ENCODE data around the gene CD248.
"Not testable (repeated sequence)": the region's sequence is repeated elsewhere in the genome, so short reads cannot be mapped to it uniquely, and the experiment has no call there.

Gene CD248

DNA sequence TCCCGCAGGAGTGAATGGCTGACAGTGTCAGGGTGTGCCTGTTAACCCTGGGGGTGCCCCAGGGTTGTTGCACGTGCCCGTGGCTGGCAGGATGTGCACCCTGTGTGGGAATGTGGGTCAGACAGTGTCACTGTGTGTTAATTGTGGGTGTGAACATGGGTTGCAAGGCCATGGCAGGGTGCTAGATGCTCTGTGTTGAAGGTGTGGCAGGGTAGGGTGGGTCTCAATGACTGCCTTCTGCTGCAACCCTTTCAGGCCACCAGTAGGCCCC lies 11.1 kb upstream of the CD248 start:
- DNase-seq: no peak

DNA sequence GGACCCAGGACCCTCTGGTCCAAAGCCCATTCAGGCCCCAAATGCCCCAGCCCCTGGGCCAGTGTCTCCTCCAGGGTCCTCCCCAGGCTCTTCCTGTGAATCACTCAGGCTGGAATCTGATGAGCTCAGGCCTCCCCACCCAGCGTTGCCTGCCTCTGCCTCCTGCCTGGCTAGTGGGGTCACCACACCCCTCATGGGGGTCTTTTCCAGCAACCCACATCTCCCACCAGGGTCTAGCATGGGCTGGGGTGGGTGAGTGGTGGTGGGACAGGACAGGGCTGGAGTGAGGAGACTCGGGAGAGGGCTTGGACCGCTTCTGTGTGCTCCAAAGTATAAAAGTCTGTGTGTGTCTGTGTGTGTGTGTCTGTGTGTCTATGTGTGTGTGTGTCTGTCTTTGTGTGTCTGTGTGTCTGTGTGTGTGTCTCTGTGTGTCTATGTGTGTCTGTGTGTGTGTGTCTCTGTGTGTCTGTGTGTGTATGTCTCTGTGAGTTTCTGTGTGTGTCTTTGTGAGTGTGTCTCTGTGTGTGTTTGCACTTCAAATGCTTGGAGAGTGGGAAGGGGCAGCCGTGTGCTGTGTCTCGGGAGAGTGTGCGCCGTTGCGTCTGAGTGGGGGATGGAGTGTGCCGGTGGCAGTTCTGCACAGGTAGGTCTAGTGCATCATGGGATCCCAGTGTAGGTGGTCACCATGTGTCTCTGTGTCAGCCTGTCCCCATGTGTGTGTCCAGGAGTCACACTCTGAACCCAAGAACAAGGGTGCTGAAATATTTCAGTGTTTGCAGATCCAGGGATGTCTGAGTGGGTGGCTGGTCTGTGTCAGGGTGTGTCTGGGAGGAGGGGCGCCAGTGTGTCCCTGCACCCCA lies 10.6 kb upstream of the CD248 start:
- DNase-seq: no peak

DNA sequence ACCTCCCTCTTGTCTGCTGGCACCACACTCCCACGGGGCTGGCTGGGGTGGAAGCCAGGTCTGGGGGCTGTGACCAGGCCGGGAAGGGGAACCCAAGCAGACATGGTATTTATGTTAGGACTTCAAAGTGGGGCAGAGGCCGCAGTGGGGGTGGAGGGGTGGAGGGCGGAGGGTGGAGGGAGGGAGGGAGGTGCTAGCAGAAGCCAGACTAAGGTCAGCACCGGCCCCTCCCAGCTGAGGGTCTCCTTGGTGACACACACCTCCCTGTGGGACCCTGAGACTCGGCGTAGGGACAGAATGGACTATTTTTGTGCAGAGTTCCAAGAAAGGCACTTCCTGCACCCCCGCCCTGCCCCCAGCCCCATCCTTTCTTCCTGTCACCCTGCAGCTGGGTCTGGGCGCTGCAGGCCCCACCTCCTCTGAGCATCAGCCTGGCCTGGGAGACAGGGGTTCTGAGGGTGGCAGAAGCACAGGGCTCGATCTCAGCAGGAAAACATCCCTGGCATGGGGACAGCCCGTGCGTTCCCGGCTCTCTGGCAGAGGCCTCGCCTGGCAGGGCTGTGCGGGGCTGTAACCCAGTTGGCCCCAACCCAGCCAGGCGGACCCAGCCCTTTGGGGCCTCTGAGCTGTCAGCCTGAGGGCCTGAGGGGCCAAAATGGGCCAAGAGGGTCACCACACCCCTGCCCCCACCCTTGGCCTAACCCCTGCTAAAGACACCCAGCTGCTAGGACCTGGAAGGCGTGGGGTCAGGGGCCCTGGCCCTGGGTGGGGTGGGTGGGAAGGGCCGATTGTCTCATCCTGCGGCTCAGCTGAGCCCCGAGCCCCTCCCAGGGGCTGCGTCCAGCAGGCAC lies 9.6 kb upstream of the CD248 start:
- no peak for DNase-seq

DNA sequence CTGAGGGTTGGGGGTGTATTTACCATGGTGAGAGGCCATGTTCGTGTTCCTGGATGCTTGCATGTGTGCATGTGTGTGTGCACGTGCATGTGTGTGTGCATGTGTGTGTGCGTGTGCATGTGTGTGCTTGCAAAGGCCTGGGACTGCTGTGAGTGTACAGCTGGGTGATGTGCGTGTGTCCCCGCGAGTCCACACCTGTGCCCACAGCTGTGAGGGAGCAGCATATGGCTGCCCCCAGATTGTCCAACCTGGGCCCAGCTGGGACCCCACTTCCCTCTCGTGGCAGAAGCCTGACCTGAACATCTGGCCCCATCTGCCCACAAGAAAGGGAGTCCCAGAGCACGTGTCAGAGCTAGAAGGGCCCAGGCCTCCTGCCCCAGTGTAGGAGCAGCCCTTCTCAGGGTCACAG lies 8.4 kb upstream of the CD248 start:
- no peak for DNase-seq

DNA sequence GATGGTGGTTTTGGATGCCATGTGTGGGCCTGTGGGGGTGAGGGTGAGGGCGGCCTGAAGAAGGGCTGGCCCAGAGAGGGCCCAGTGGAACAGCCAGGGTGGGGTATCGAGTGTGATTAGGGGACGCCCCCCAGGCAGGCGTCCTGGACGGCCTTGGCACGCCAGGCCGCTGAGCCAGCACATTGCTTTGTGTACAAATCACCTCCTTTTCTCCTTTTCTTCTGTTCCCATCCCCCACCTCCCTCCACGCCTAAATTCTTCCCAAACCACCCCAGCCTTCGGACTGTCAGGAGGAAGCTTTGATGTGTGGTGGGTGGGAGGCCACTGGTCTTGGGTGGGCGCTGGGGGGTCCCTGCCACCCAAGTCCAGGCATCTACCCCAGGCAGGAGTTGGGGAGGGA lies 7.8 kb upstream of the CD248 start:
- no peak for DNase-seq

DNA sequence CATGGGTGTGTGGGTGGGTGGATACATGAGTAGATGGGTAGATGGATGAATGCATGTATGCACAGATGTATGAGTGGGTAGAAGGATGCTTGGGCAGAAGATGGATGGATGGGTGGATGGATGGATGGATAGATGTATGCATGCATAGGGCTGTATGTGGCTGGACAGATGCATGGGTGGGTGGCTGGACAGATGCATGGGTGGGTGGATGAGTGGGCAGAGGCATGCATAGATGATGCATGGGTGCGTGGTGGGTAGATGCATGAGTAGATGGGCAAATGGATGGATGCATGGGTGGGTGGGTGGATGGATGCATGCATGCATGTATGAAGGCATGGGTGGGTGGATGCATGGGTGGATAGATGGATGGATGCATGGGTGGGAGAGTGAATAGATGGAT lies 6.8 kb upstream of the CD248 start:
- no peak for DNase-seq

DNA sequence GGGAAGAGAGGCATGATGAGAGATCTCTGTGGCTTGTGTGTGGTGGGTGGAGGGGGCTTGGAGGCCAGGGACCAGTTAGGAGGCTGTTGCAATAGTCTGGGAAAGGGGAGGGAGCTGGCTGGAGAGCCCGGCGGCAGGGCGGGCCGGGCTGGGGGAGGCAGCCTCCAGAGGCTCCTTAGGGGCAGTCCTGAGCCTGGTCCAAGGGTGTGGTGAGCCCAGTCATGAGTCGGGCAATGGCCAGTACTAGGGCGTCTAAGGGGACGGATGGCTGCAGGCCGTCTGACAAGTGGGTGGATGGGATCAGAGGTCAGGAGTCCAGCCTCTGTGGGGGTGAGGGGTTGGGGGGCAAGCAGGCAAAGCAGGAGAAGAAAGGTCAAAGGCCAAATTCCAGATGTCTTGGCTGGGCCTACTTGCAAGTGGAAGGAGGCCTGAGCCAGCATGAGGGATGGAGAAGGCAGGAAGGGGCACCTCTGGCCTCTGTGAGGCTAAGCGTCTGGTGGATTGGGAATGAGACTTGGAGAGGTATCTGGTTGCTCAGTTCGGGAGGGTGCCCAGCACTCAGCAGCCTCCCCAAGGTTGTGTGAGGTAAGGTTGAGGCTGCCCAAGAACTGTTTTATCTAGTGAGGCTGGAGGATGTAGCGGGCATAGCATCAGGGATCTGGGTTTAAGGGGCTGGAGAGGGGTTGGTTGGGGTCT lies 6.0 kb upstream of the CD248 start:
- no peak for DNase-seq

DNA sequence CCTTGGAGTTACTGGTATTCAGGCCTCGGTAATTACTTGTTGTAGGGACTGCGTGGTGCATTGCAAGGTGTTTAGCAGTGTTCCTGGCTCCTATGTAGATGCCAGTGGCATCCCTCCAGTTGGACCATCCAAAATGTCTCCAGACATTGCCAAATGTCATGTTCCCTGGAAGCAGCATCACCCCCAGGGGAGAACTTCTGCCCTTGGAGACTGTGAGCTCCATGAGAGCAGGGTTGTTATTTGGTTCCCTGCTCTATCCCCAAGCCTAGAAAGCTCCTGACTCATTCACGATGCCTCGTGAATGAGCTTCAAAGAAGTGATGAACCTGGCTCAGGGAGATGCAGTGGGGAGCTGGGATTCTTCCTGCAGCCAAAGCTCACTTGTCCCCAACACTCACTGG lies 4.8 kb upstream of the CD248 start:
- no peak for DNase-seq

DNA sequence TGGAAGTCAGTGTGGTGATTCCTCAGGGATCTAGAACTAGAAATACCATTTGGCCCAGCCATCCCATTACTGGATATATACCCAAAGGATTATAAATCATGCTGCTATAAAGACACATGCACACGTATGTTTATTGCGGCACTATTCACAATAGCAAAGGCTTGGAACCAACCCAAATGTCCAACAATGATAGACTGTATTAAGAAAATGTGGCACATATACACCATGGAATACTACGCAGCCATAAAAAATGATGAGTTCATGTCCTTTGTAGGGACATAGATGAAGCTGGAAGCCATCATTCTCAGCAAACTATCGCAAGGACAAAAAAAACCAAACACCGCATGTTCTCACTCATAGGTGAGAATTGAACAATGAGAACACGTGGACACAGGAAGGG lies 3.9 kb upstream of the CD248 start:
- not testable (repeated sequence) for DNase-seq

DNA sequence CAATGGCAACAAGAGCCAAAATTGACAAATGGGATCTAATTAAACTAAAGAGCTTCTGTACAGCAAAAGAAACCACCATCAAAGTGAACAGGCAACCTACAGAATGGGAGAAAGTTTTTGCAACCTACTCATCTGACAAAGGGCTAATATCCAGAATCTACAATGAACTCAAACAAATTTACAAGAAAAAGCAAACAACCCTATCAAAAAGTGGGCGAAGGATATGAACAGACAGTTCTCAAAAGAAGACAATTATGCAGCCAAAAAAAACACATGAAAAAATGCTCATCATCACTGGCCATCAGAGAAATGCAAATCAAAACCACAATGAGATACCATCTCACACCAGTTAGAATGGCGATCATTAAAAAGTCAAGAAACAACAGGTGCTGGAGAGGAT lies 3.4 kb upstream of the CD248 start:
- not testable (repeated sequence) for DNase-seq

DNA sequence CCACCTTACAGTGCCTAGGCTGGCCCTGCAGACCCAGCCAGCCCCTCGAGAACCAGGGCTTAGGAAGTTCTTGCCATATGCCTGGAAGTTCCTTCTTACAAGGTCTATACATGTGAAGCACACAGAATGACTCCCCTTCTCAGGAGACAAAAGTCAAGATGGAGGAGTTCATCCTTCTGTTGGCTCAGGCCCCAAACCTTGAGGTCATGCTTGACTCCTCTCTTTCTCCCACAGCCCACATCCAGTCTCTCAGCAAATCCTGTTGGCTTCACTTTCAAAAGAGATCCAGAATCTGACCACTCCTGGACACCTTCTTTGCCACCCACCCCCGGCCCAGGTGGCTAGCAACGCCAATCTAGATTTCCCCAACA lies 1.7 kb upstream of the CD248 start:
- no peak for DNase-seq

DNA sequence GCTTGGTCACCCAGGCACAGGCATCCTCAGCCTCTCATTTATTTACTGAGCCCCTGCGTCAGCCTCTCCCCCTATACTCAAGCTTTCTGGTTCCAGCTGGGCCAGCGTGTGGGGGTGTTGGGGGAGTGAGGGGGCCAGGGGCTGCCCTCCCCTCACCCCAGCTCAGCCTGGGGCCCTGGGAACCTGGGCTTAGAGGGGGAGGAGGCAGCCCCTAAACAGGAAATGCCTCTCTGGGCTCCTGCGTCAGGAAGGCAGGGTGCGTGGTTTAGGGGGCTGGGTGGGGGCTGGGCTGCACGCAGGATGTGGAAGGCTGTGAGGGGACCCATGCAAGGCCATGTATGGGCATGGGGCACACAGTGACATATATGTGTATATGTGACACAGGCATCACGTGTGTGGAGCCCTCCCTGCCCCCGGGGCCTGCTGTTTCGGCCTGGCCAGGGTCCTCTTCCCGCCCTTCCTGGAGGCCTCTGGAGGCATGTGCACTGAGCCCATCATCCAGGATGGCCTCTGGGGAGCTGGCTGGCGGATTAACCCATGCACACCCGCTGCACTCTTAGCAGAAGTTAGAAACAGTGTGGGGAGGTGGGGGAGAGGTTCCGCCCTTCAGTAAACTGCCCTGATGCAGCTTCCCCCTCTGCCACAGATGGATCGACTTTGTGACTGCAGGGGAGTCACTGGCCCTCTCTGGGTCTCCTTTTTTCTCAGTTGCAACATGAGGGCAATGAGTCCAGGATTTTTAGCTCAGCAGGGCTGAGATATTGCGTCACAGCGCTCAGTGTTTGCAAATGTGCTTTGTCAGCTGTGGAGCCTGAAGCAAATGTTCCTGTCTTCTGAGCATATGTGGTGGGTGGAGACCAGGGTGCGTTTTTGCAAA lies 1.1 kb upstream of the CD248 start:
- DNase-seq: no peak

DNA sequence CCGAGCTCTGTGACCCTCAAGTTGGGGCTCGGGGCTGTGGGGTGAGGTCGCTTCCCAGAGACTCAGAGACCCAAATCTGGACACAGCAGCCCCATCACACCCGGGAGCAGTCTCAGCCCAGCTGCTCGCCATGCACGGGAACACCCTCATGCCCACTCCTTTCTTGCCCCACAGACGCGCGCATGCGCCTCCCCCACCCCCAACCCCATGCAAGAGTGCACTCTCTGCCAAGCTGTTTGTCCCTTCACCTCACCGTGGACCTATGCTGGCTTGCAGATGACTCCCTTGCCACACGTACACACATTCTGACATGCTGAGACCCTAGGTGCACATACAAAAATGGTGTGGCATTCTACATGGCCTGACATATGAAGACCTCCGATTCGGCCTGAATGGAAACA lies 478 bp upstream of the CD248 start:
- DNase-seq: no peak

DNA sequence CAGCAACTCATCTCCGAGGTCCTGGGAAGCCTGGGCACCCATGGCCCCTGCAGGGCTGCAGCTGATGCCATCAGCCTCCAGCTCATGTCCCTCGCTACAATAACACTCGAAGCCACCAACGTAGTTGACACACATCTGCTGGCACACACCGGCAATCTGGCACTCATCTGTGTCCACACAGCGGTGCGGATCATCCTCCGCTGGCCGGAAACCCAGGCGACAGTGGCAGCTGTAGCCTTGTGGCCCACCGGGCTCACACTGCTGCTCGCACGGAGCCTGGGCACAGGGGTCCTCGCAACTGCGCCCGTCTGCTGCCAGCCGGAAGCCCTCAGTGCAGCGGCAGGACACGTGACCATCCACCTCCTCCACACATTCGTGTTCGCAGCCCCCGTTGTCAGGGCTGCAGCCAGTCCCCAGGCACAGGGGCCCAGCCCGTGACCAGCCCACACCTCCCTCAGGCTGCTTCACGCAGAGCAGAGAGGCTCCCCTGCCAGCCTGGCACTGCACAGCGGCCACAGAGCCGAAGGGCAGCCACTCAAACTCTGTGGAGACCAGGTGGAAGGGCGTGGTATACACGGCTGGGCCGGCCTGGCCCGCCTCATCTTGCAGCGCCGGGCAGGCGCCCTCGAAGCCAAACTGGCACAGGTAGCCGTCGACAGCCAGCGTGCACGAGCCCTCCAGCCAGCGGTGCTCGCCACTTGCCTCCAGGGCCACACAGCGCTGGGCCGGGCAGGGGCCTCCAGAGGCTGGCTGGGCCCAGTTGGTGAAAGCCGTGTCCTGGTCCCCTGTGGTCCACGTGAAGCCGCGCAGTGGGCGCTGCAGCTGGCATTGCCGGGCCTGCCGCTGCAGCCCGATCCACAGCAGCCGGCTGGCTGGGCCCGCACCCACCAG lies 678 bp downstream of the CD248 start:
- no peak for DNase-seq

DNA sequence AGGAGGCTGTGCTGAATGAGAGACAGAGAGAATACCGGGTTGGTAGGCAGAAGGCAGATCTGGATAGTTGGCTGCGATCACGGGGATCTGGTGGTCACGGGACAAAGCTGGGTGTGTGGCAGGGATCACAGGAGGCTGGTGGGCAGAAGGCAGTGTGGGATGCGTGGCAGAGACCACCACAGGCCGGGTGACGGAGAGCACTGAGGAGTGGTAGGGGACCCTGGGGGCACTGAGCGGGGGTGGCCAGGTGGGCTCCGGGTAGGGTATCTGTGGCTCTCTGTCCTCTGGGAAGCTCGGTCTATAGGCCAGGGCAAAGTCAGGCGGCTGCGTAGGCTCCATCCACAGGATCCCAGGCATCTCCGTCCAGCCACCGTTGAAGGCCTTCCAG lies 1.4 kb downstream of the CD248 start:
- no peak for DNase-seq

DNA sequence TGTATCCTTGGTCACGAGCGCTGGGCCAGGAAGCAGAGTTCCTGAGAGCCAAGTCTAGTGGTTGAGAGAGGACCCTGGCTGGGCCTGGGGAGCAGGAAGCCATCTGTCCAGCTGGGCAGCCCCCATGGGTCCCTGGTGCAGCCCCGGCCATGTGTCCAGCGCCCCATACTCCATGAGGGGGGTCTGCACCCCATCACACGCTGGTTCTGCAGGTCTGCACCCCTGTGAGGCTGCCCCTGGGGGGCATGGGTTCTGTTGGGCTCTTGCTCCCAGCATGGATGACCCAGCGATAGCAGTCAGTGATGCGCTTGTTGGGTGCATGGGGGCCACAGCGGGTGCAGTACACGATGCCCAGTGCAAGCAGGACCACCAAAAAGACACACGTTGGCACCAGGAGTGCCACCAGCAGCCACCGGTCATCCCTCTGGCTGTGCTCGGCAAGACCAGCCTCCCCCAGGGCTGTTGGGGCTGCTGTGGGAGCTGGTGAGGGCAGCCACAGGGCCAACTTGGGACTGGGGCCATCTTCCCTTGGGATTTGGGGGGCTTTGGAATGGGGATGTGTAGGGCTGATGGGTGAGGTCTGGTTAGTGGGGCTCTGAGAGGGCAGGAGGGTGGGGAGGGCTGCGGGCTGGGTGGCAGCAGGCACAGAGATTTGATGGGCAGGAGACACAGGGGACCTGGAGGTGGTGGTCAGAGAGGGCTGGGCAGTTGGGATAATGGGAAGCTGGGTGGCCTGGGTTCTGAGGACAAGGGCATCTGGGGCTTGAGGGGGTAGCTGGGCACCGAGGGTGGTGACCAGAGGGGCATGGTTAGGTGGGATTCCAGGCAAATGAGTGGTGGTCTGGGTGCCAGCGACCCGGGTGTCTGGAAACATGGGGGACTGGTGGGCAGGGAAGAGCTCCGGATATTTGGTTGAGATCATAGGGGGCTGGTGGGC lies 2.0 kb downstream of the CD248 start:
- no peak for DNase-seq

DNA sequence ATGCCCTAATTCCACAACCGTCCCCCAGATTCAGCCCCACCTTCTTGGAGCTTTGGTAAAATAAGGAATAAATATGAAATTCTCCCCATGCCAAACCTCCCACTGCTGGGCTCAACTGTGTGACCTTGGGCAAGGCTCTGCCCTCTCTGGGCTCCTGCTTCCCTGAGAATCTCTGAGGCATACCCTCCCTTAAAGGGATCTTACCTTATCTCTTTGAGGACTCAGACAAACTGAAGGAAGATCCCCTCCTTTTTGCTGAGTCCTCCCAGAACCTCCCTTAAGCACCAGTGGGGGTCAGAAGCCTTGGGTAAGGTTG lies 2.7 kb downstream of the CD248 start:
- DNase-seq: no peak

DNA sequence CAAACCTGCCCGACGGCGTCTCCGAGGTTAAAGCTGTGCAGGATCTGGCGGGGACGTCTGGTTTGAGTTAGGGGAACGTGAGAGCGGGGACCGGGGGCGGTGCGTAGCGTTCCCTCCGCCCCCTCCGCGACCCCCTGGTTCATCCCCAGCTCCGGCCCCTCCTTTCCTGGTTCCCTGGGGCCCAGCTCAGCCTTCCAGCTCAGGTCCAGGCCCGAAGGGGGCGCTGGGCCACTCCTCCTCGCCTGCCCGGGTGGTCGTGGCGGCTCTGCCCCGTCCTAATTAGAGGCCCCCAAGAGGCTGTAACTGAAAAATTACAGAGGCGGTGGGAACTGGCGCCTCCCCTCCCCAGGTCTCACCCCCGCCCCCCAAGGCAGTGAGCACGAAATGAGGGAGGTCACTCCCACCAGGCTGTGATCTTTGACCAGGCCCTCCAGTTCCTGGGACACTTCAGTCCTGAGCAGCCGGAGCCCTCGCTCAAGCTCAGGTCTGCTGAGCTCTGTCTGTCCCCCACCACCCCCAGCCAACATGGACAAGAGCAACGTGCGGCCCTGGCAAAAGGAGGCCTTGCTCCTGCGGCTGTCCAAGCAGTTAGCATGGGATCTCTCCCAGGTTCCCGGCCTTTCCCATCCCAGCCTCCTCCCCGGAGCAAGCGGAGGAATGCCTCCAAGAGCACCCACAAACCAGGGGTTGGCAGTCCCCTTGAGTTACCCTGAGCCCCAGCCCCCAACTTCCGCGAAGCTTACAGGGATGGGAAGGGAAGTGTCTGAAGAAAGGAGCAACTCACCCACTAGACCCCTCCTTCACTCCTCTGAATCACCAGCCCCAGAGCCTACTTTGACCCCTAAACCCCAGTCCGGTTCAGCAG lies 3.3 kb downstream of the CD248 start:
- DNase-seq: no peak

DNA sequence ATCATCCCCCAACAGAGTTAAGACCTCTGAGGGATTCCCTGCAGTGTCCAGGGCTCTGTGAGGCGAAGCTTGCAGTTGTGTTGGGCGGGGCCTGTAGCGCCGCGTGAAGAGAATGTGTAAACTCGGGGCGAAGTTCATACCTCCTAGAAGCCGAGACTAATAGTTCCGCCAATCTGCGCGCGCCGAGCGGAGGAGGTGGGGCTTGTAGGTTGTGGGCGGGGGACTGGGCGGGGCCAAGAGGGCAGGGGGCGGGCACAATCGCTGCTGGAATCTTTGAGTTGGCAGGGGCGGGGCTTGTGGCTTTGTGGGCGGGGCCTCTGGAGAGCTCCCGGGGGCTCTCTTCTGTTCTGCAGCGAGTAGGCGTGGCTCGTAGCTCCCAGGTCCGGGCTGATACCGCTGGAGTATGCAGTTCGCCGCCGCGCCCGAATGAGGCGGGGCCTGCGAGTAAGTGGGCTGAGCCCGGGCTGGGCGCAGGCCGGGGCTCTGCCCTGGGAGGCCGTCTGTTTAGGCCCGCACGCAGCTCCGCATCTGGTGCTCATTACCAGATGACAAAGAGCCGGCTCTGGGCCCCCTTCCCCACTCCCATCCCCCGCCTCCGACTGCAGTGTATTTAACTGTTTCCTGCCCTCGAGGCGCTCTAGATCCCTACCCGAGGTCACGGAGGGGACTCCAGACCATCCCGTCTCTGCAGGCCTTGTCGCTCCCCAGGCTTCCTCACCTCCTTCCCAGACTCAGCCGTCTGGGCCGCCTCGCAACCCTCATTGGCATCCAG lies 4.1 kb downstream of the CD248 start:
- DNase-seq: peak; percentile 93
